GM19395 (cell line): ENCODE measurements around the gene COA3.

ENCODE experiments used
- ATAC-seq: cut with Tn5 transposase; IDR thresholded peaks from one replicate; pipeline ENCODE4 v1.9.1; 2021; ENCODE audit warnings: mild to moderate bottlenecking, moderate library complexity; ENCODE audit not compliant: unreplicated experiment

The COA3 gene

DNA sequence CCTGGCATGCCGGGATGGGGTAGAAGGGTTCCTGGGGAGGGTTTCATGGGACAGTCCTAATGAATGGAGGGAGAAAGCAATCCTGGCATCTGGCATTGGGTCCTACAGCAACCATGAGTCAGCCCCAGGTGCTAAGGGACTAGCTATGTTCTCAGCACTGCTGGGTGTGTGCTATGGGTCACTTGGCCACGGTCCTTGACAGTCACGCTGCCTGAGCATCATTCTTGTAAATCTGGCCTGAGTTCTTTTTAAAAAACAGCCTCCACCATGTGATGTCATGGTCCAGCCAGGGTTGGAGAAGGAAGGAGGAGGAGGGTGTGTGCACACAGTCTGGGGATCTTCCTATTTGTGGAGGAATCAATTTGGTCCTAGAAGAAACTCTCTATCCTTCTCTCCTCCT lies 43.7 kb downstream of the COA3 start:
- no peak for ATAC-seq

DNA sequence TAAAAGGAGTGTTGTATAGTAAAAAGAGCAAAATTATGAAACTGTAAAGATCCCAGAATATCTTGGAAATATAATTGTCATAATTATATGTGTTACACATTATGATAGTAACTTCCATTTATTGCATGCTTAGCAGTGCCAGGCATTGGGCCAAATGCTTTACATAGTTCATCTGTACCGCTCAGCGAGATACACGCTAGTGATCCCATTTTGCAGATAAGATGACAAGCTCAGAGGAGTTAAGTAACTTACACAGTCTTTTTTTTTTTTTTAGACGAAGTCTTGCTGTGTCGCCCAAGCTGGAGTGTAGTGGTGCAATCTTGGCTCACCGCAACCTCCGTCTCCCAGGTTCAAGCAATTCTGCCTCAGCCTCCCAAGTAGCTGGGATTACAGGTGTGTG lies 46.9 kb downstream of the COA3 start:
- ATAC-seq, result no peak

DNA sequence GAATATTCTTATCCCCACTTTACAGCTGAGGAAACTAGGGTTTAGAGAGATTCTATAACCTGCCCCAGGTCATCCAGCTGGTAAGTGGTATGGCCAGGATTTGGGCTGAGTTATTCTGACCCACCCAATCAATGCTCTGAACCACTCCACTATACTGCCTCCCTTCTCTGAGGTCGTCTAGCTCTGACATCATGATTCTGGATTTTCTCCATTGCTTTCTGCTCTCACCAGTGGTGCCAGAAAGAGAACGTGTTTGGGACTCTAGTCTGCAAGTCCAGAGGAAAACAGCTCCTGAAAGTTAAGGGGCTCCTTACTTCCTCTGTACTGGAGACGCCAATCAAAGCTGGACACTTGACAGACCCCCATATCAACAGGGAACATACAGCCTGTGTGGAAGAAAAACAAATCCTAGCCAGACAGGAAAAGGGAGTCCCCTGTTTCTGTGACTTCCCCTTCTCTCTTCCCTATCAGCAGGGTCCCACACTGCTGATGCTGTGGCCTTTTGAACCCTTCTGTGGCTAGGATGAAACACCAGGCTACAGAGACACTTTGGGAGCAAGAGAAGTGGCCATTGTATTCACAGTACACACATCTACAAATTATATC lies 47.7 kb downstream of the COA3 start:
- no peak for ATAC-seq

DNA sequence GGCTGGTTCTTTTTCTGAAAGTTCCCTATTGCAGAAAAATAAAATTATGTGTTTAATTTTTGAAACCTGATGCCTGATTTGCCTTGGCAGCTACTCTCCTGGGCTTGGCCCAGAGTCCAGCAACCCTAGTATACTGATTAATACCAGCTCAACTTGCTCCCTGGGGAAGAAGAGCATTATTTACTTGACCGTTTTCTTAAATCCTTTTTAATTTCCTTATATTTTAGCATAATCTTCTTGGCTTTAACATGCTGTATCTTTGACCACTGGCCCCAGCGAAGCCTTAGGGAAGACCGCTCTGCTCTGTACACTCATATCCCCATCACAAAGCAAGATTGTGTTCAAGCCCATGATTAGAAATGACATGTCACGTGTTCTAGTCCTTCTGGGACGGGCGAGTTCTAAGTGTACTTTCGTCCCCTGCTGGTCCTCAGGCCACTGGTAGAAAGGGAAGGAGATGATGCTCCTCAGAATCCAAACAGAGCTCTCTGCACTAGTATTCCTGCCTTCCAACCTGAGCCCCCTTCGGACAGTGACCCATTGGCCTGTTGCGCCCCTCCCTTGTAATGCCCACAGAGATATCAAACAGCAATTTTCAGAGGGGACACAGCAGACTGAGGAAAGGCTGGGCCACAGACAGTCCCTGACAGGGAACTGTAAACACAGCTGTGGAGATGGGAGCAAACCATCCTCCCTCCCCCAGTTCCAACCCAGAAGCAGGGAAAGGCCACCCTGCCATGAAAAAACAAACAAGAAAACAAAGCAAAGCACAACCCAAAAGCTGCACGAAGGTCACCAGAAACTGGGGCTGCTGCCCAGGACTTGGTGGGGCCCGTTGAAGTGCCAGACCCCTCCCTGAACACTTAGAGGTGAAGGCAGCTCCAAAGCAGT lies 49.4 kb downstream of the COA3 start:
- ATAC-seq, result no peak

DNA sequence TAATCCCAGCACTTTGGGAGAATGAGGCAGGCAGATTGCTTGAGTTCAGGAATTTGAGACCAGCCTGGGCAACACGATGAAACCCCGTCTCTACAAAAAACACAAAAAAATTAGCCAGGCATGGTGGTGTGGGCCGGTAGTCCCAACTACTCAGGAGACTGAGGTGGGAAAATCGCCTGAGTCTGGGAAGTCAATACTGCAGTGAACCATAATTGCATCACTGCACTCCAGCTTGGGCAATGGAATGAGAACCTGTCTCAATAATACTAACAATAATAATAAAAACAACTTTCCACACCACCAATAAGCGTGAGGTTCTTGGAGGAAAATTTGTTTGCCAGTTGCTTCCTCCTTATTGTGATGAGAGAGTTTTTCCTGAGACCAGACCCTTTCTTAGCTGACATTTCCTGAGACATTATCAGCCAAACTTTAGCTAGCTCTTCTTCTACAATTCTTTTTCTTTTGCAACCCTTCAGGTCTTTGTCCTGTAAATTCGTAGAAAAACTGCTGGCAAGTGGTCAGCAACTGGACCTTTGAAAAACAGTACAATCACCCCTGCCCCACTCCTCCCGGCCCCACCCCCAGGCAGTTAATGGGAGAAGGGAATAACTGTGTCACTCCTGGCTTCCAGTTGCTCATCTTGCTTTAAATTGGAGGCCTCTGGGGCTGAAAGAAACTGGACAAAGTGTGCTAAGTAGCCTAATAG lies 50.1 kb downstream of the COA3 start:
- no peak for ATAC-seq
